ENCODE data around the gene WDR82. TPM values are rescaled to one million over a fixed set of nuclear protein-coding genes. Genes with fewer than 3 reads are reported as not detected.

WDR82 gene
- total RNA-seq, 2 experiments from 2014 or later: 110 to 111 TPM

GRCh38 chr3:52269776-52270175, 8.7 kb downstream of the WDR82 start:
- H3K9me3 Mint-ChIP-seq: no peaks in the 10 kb centered on the region
- H3K4me3 Mint-ChIP-seq: peak overlapping the region; percentile 77
- peak overlapping the region; percentile 91 for H3K27ac Mint-ChIP-seq
- H3K4me1 Mint-ChIP-seq (ENCODE audit: low read depth): peaks cover 86% of the 10 kb centered on the region
- ChIA-PET CTCF (interaction anchor here (3.1 to 3.3 kb wide), 2 partner anchors 38 to 69 kb away, joined by 10 to 15 read pairs; no protein-coding TSS in a partner anchor), POLR2A (interaction anchor here (0.7 to 3.5 kb wide), 2 partner anchors 8 to 16 kb away, joined by 3 to 26 read pairs; no protein-coding TSS in a partner anchor)
- no peaks in the 10 kb centered on the region for H3K27me3 Mint-ChIP-seq
- peaks cover 82% of the 10 kb centered on the region for H3K36me3 Mint-ChIP-seq
- DNase-seq: no peak
- intact Hi-C loops (cut with micrococcal nuclease): loop anchor here (10.0 kb wide), 1 partner anchor 1665 kb away; no protein-coding TSS in a partner anchor

- no peaks in the 10 kb centered on the region for H3K9me3 Mint-ChIP-seq
- peaks cover 85% of the 10 kb centered on the region for H3K4me1 Mint-ChIP-seq (ENCODE audit: low read depth)
- peaks cover 80% of the 10 kb centered on the region for H3K36me3 Mint-ChIP-seq
- intact Hi-C loops (cut with micrococcal nuclease): loop anchor here (1.0 kb wide), 2 partner anchors 9 kb away; no protein-coding TSS in a partner anchor
- ChIA-PET POLR2A (interaction anchor here (1.8 to 2.2 kb wide), 2 partner anchors 9 to 15 kb away, joined by 7 to 9 read pairs; no protein-coding TSS in a partner anchor), CTCF (interaction anchor here (1.1 to 3.3 kb wide), 5 partner anchors 8 to 71 kb away, joined by 3 to 10 read pairs (median 5); no protein-coding TSS in a partner anchor)
- DNase-seq: peak; percentile 80
- no peaks in the 10 kb centered on the region for H3K27me3 Mint-ChIP-seq
- H3K4me3 Mint-ChIP-seq: peak overlapping the region; percentile 51
- peak overlapping the region; percentile 91 for H3K27ac Mint-ChIP-seq
Observed at GRCh38 chr3:52268036-52268435, 10.4 kb downstream of the WDR82 start.

GRCh38 chr3:52265387-52265786, 13.1 kb downstream of the WDR82 start:
- Mint-ChIP-seq H3K27ac (peak overlapping the region; percentile 56), H3K27me3 (no peaks in the 10 kb centered on the region), H3K4me3 (no peak overlapping the region), H3K4me1 (ENCODE audit: low read depth) (peaks cover 85% of the 10 kb centered on the region), H3K9me3 (no peaks in the 10 kb centered on the region), H3K36me3 (peaks cover 83% of the 10 kb centered on the region)
- peak; percentile 17 for DNase-seq
- CTCF ChIA-PET: interaction anchor here (1.0 kb wide), 1 partner anchor 33 kb away, joined by 4 read pairs; no protein-coding TSS in a partner anchor
- POLR2A ChIA-PET: interaction anchor here (0.7 kb wide), 1 partner anchor 454 kb away, joined by 3 read pairs; no protein-coding TSS in a partner anchor
- intact Hi-C loops (cut with micrococcal nuclease): no loop called here

- H3K4me1 Mint-ChIP-seq (ENCODE audit: low read depth): peaks cover 83% of the 10 kb centered on the region
- intact Hi-C loops (cut with micrococcal nuclease): no loop called here
- no peak overlapping the region for H3K4me3 Mint-ChIP-seq
- ChIA-PET CTCF (interaction anchor here (0.6 to 1.6 kb wide), 2 partner anchors 42 to 77 kb away, joined by 3 to 5 read pairs; no protein-coding TSS in a partner anchor), POLR2A (interaction anchor here (1.4 kb wide), 1 partner anchor 12 kb away, joined by 5 read pairs; no protein-coding TSS in a partner anchor)
- peaks cover 91% of the 10 kb centered on the region for H3K36me3 Mint-ChIP-seq
- no peaks in the 10 kb centered on the region for H3K27me3 Mint-ChIP-seq
- H3K9me3 Mint-ChIP-seq: no peaks in the 10 kb centered on the region
- peak overlapping the region; percentile 77 for H3K27ac Mint-ChIP-seq
- DNase-seq: peak; percentile 6
Observed at GRCh38 chr3:52262447-52262846, 16.0 kb downstream of the WDR82 start.

GRCh38 chr3:52259448-52259847, 19.0 kb downstream of the WDR82 start:
- Mint-ChIP-seq H3K27ac (peak overlapping the region; percentile 97), H3K4me3 (no peak overlapping the region)

GRCh38 chr3:52259035-52259434, 19.4 kb downstream of the WDR82 start:
- intact Hi-C loops (cut with micrococcal nuclease): loop anchor here (1.0 kb wide), 1 partner anchor 9 kb away; no protein-coding TSS in a partner anchor
- ChIA-PET POLR2A (interaction anchor here (0.6 to 1.6 kb wide), 3 partner anchors 13 to 28 kb away, joined by 3 to 4 read pairs (median 3); partner anchors contain the start of gene PPM1M), CTCF (interaction anchor here (0.8 to 4.2 kb wide), 5 partner anchors 12 to 39 kb away, joined by 3 to 21 read pairs (median 5); no protein-coding TSS in a partner anchor)
- H3K27ac Mint-ChIP-seq: peak overlapping the region; percentile 97
- H3K36me3 Mint-ChIP-seq: peaks cover 91% of the 10 kb centered on the region
- no peak for DNase-seq
- H3K4me1 Mint-ChIP-seq (ENCODE audit: low read depth): peaks cover 90% of the 10 kb centered on the region
- no peak overlapping the region for H3K4me3 Mint-ChIP-seq
- no peaks in the 10 kb centered on the region for H3K9me3 Mint-ChIP-seq
- H3K27me3 Mint-ChIP-seq: no peaks in the 10 kb centered on the region

More at GRCh38 chr3:52259448-52259847, 19.0 kb downstream of the WDR82 start:
- CTCF ChIA-PET: interaction anchor here (0.8 to 4.2 kb wide), 6 partner anchors 9 to 80 kb away, joined by 3 to 21 read pairs (median 6); no protein-coding TSS in a partner anchor
- H3K27me3 Mint-ChIP-seq: no peaks in the 10 kb centered on the region
- intact Hi-C loops (cut with micrococcal nuclease): loop anchor here (1.0 kb wide), 1 partner anchor 9 kb away; no protein-coding TSS in a partner anchor
- H3K36me3 Mint-ChIP-seq: peaks cover 92% of the 10 kb centered on the region
- peaks cover 90% of the 10 kb centered on the region for H3K4me1 Mint-ChIP-seq (ENCODE audit: low read depth)
- H3K9me3 Mint-ChIP-seq: no peaks in the 10 kb centered on the region
- no peak for DNase-seq
- POLR2A ChIA-PET: interaction anchor here (0.6 to 1.0 kb wide), 3 partner anchors 13 to 28 kb away, joined by 3 to 4 read pairs (median 3); no protein-coding TSS in a partner anchor

- Mint-ChIP-seq H3K27ac (peak overlapping the region; percentile 97), H3K4me3 (no peak overlapping the region), H3K27me3 (no peaks in the 10 kb centered on the region), H3K4me1 (ENCODE audit: low read depth) (peaks cover 91% of the 10 kb centered on the region), H3K36me3 (peaks cover 87% of the 10 kb centered on the region), H3K9me3 (no peaks in the 10 kb centered on the region)
- CTCF ChIA-PET: interaction anchor here (1.4 to 4.2 kb wide), 2 partner anchors 13 to 26 kb away, joined by 5 to 21 read pairs; no protein-coding TSS in a partner anchor
- POLR2A ChIA-PET: interaction anchor here (0.7 to 1.6 kb wide), 3 partner anchors 9 to 24 kb away, joined by 3 to 6 read pairs (median 4); partner anchors contain the start of gene PPM1M
- DNase-seq: no peak
- intact Hi-C loops (cut with micrococcal nuclease): no loop called here
Observed at GRCh38 chr3:52257911-52258310, 20.5 kb downstream of the WDR82 start.

GRCh38 chr3:52256622-52257021, 21.8 kb downstream of the WDR82 start:
- H3K4me1 Mint-ChIP-seq (ENCODE audit: low read depth): peaks cover 91% of the 10 kb centered on the region
- H3K27ac Mint-ChIP-seq: peak overlapping the region; percentile 97
- CTCF ChIA-PET: interaction anchor here (1.1 kb wide), 1 partner anchor 190 kb away, joined by 4 read pairs; no protein-coding TSS in a partner anchor
- intact Hi-C loops (cut with micrococcal nuclease): no loop called here
- no peak for DNase-seq
- POLR2A ChIA-PET: interaction anchor here (0.8 to 1.8 kb wide), 3 partner anchors 8 to 16 kb away, joined by 3 to 6 read pairs (median 5); no protein-coding TSS in a partner anchor
- no peaks in the 10 kb centered on the region for H3K9me3 Mint-ChIP-seq
- no peak overlapping the region for H3K4me3 Mint-ChIP-seq
- H3K27me3 Mint-ChIP-seq: no peaks in the 10 kb centered on the region
- peaks cover 83% of the 10 kb centered on the region for H3K36me3 Mint-ChIP-seq

- H3K36me3 Mint-ChIP-seq: peaks cover 82% of the 10 kb centered on the region
- intact Hi-C loops (cut with micrococcal nuclease): no loop called here
- H3K4me1 Mint-ChIP-seq (ENCODE audit: low read depth): peaks cover 87% of the 10 kb centered on the region
- no peaks in the 10 kb centered on the region for H3K9me3 Mint-ChIP-seq
- H3K27ac Mint-ChIP-seq: peak overlapping the region; percentile 97
- CTCF ChIA-PET: interaction anchor here (0.6 to 1.1 kb wide), 2 partner anchors 21 to 190 kb away, joined by 4 read pairs; no protein-coding TSS in a partner anchor
- DNase-seq: no peak
- no peaks in the 10 kb centered on the region for H3K27me3 Mint-ChIP-seq
- POLR2A ChIA-PET: interaction anchor here (0.8 to 1.8 kb wide), 2 partner anchors 14 to 16 kb away, joined by 3 to 6 read pairs; no protein-coding TSS in a partner anchor
- H3K4me3 Mint-ChIP-seq: no peak overlapping the region
Observed at GRCh38 chr3:52256159-52256558, 22.3 kb downstream of the WDR82 start.

- peak overlapping the region; percentile 97 for H3K27ac Mint-ChIP-seq
- no peak for DNase-seq
- intact Hi-C loops (cut with micrococcal nuclease): no loop called here
- ChIA-PET POLR2A (interaction anchor here (1.6 to 5.1 kb wide), 4 partner anchors 13 to 38 kb away, joined by 3 to 87 read pairs (median 44); partner anchors contain the start of genes PPM1M, TWF2 and WDR82), CTCF (interaction anchor here (0.8 to 3.5 kb wide), 5 partner anchors 12 to 35 kb away, joined by 3 to 27 read pairs (median 5); partner anchors contain the start of gene WDR82)
- H3K4me3 Mint-ChIP-seq: no peak overlapping the region
- H3K27me3 Mint-ChIP-seq: no peaks in the 10 kb centered on the region
- H3K4me1 Mint-ChIP-seq (ENCODE audit: low read depth): peaks cover 88% of the 10 kb centered on the region
- H3K36me3 Mint-ChIP-seq: peaks cover 76% of the 10 kb centered on the region
- no peaks in the 10 kb centered on the region for H3K9me3 Mint-ChIP-seq
Observed at GRCh38 chr3:52254608-52255007, 23.8 kb downstream of the WDR82 start.

GRCh38 chr3:52253314-52254304, 24.8 kb downstream of the WDR82 start:
- POLR2A ChIA-PET: interaction anchor here (1.4 to 5.1 kb wide), 10 partner anchors 10 to 37 kb away, joined by 3 to 87 read pairs (median 6); partner anchors contain the start of genes PPM1M, TWF2 and WDR82
- intact Hi-C loops (cut with micrococcal nuclease): loop anchor here (1.0 kb wide), 3 partner anchors 12 to 25 kb away; partner anchors contain the start of gene WDR82
- Mint-ChIP-seq H3K4me1 (ENCODE audit: low read depth) (peaks cover 88% of the 10 kb centered on the region), H3K27ac (peak overlapping the region; percentile 97), H3K27me3 (no peaks in the 10 kb centered on the region), H3K4me3 (peak overlapping the region; percentile 71), H3K36me3 (peaks cover 73% of the 10 kb centered on the region), H3K9me3 (no peaks in the 10 kb centered on the region)
- peak; percentile 93 for DNase-seq
- CTCF ChIA-PET: interaction anchor here (0.7 to 3.5 kb wide), 17 partner anchors 9 to 453 kb away, joined by 3 to 27 read pairs (median 5); partner anchors contain the start of genes TWF2 and WDR82
